A549 (cell line): ENCODE results near the gene PFKFB3. TPM values are rescaled to one million over a fixed set of nuclear protein-coding genes. Genes with fewer than 3 reads are reported as not detected.

Source experiments
- ATAC-seq, 2 experiments: fragments of 200-7000 bp in 1 of 2; fragments of >200 bp in 1 of 2; cut with Nextera tagmentation in 1 of 2; cut with Tn5 transposase in 1 of 2; 3 replicates each; pipeline versions ENCODE4 v1.8.0 to v1.9.1; 2018 to 2020; ENCODE audit warnings: mild to moderate bottlenecking in 1 of 2, moderate library complexity in 1 of 2
- CTCF ChIA-PET: fragments of 300-600 bp; sonication (Branson Sonifier 250); formaldehyde crosslinking; extraction: SDS; loops from one replicate; lab custom pipeline; 2021; ENCODE audit warnings: antibody characterized with exemption, inconsistent platforms; lab: Yijun Ruan, JAX
- POLR2A ChIA-PET: fragments of 350-600 bp; formaldehyde crosslinking; extraction: SDS; loops from one replicate; lab custom pipeline; 2021; ENCODE audit warnings: antibody characterized with exemption, inconsistent platforms; lab: Yijun Ruan, JAX
- DNase-seq, 2 experiments: peaks; one replicate each; pipeline versions ENCODE4 v3.0.0 to v3.0.0-alpha.2; 2011 to 2016; ENCODE audit warnings: low read depth in 1 of 2, low spot score in 1 of 2
- FAIRE-seq: peaks from 2 replicates; lab custom pipeline; 2011; peaks lifted over from hg19 to GRCh38; lab: Jason Lieb, UNC
- H3K27ac ChIP-seq, 2 experiments: fragments of >200 bp; sonication (Bioruptor Twin); formaldehyde crosslinking; 3 replicates each; pipeline ENCODE4 v1.5.1; 2016 to 2017
- H3K4me1 ChIP-seq: fragments of >200 bp; sonication (Bioruptor Twin); formaldehyde crosslinking; 3 replicates; pipeline ENCODE4 v1.6.1; 2016
- H3K4me2 ChIP-seq: fragments of >200 bp; sonication (Bioruptor Twin); formaldehyde crosslinking; 3 replicates; pipeline ENCODE4 v1.6.1; 2016
- H3K4me3 ChIP-seq: fragments of >200 bp; sonication (Bioruptor Twin); formaldehyde crosslinking; 3 replicates; pipeline ENCODE4 v1.5.1; 2016
- H3K9me3 ChIP-seq: fragments of >200 bp; sonication (Bioruptor Twin); formaldehyde crosslinking; 3 replicates; pipeline ENCODE4 v1.6.1; 2016
- BHLHE40 ChIP-seq: IDR thresholded peaks from 2 replicates; pipeline ENCODE4 v1.6.1; 2012; ENCODE audit warnings: low read depth, low read length, inconsistent platforms
- CBX8 ChIP-seq: fragments of 200-600 bp; sonication (generic); IDR thresholded peaks from 2 replicates; pipeline ENCODE4 v1.6.1; 2016
- CHD4 ChIP-seq: fragments of 200-600 bp; sonication (generic); IDR thresholded peaks from 2 replicates; pipeline ENCODE4 v1.6.1; 2016; ENCODE audit warnings: antibody characterized with exemption, mild to moderate bottlenecking, borderline replicate concordance
- CTCF ChIP-seq: fragments of >200 bp; sonication (Bioruptor Twin); formaldehyde crosslinking; IDR thresholded peaks from 3 replicates; pipeline ENCODE4 v1.5.1; 2016
- ELK1 ChIP-seq: fragments of 150-350 bp; IDR thresholded peaks from 2 replicates; pipeline ENCODE4 v1.6.1; 2014; ENCODE audit warnings: low read depth, mild to moderate bottlenecking, low read length
- ESRRA ChIP-seq: fragments of 150-350 bp; IDR thresholded peaks from 2 replicates; pipeline ENCODE4 v1.6.1; 2014; ENCODE audit warnings: mild to moderate bottlenecking, low read length, borderline replicate concordance
- FOSL2 ChIP-seq, 2 experiments: fragments of 450-650 bp in 1 of 2; fragments of >200 bp in 1 of 2; sonication (Bioruptor Twin) in 1 of 2; formaldehyde crosslinking; IDR thresholded peaks; 2 replicates each; pipeline versions ENCODE4 v1.5.0 to v1.6.1; 2016 to 2020; ENCODE audit warnings: mild to moderate bottlenecking in 1 of 2, moderate library complexity in 1 of 2
- GATA3 ChIP-seq: IDR thresholded peaks from 2 replicates; pipeline ENCODE4 v1.6.1; 2012; ENCODE audit warnings: borderline replicate concordance
- HES2 ChIP-seq: fragments of >200 bp; sonication (Bioruptor Twin); formaldehyde crosslinking; IDR thresholded peaks from 2 replicates; pipeline ENCODE4 v1.6.1; 2016
- HMGXB4 ChIP-seq: fragments of 250-450 bp; sonication (Bioruptor Pico); IDR thresholded peaks from 2 replicates; pipeline ENCODE4 v1.5.0; 2021; ENCODE audit warnings: mild to moderate bottlenecking, moderate library complexity, borderline replicate concordance
- HOXB5 ChIP-seq: fragments of 250-450 bp; sonication (Bioruptor Pico); IDR thresholded peaks from 2 replicates; pipeline ENCODE4 v1.5.0; 2020; ENCODE audit warnings: mild to moderate bottlenecking, moderate library complexity
- KDM5A ChIP-seq: fragments of 200-600 bp; sonication (generic); IDR thresholded peaks from 2 replicates; pipeline ENCODE4 v1.6.1; 2016; ENCODE audit warnings: antibody characterized with exemption, mild to moderate bottlenecking
- MAFK ChIP-seq: fragments of 450-650 bp; IDR thresholded peaks from 2 replicates; pipeline ENCODE4 v1.6.1; 2014; ENCODE audit not compliant: partially characterized antibody
- MAZ ChIP-seq: fragments of 150-350 bp; IDR thresholded peaks from 2 replicates; pipeline ENCODE4 v1.6.1; 2014; ENCODE audit warnings: antibody characterized with exemption, low read depth, low read length, borderline replicate concordance
- NFE2L2 ChIP-seq: fragments of 150-350 bp; conservative IDR thresholded peaks from 2 replicates; pipeline ENCODE4 v1.6.1; 2014; ENCODE audit warnings: low read length
- SREBF2 ChIP-seq: fragments of 450-650 bp; IDR thresholded peaks from 2 replicates; pipeline ENCODE4 v1.6.1; 2014; ENCODE audit warnings: mild to moderate bottlenecking, moderate library complexity
- TFCP2L1 ChIP-seq: fragments of 250-450 bp; sonication (Bioruptor Pico); IDR thresholded peaks from 2 replicates; pipeline ENCODE4 v1.5.0; 2021; ENCODE audit warnings: mild to moderate bottlenecking
- TP53 ChIP-seq: fragments of 250-450 bp; sonication (Bioruptor Pico); IDR thresholded peaks from 2 replicates; pipeline ENCODE4 v1.5.0; 2021; ENCODE audit warnings: mild to moderate bottlenecking, moderate library complexity
- ZFP36 ChIP-seq: fragments of 450-650 bp; IDR thresholded peaks from 2 replicates; pipeline ENCODE4 v1.6.1; 2014; ENCODE audit warnings: borderline replicate concordance; ENCODE audit not compliant: partially characterized antibody
- ZNF302 ChIP-seq: fragments of 250-450 bp; sonication (Bioruptor Pico); IDR thresholded peaks from 2 replicates; pipeline ENCODE4 v1.9.0; 2021; ENCODE audit warnings: inconsistent platforms, mild to moderate bottlenecking, moderate library complexity
- ZSCAN20 ChIP-seq: fragments of 250-450 bp; sonication (Bioruptor Pico); IDR thresholded peaks from 2 replicates; pipeline ENCODE4 v1.8.0; 2022; ENCODE audit warnings: mild to moderate bottlenecking, moderate library complexity
- WGBS: methylation state at CpG from one replicate; pipeline ENCODE4 v1.1.6; 2017; ENCODE audit errors: missing lambda C conversion rate; 5-methylcytosine and 5-hydroxymethylcytosine counted together
- polyA plus RNA-seq, 4 experiments: library from polyadenylated mRNA; depleted of rRNA in 3 of 4; stranded (reverse); fragments of >200 nt; fragmentation: RNase III in 1 of 4; extraction: RNeasy Plus Mini Kit Qiagen cat#74134 plus additional on column Dnase treatment in 1 of 4; gene quantifications; 2 replicates in 3 of 4; 3 replicates in 1 of 4; pipeline ENCODE4 v1.2.3, GENCODE V29; 2011 to 2017

The PFKFB3 gene
- polyA plus RNA-seq, 2 of the 4 experiments (the other 2 are of a cell fraction): 139 to 232 TPM

GRCh38 chr10:6217611-6218010 lies 14.9 kb downstream of the PFKFB3 start:
- FAIRE-seq (no peak), ATAC-seq (no peak; a peak in 1 of 6 replicates), DNase-seq (no peak)
- no peaks in the 10 kb centered on the region for H3K9me3 ChIP-seq
- H3K4me1 ChIP-seq: peaks cover 100% of the 10 kb centered on the region
- peak overlapping the region; percentile 50 to 83; a peak in 4 of 6 replicates for H3K27ac ChIP-seq
- 56% methylated on average over 3 of the region's 3 CpGs for WGBS
- no peak overlapping the region for H3K4me3 ChIP-seq
- TF ChIP-seq ESRRA: no peak
- no peak for TF ChIP-seq SREBF2
- TF ChIP-seq NFE2L2: no peak
- TF ChIP-seq CBX8: no peak
- no peak for TF ChIP-seq CTCF
- POLR2A ChIA-PET: interaction anchor here (0.5 to 1.3 kb wide), 2 partner anchors 10 to 185 kb away, joined by 3 to 5 read pairs; no protein-coding TSS in a partner anchor
- CTCF ChIA-PET: interaction anchor here (0.6 to 12.6 kb wide), 9 partner anchors 10 to 188 kb away, joined by 3 to 123 read pairs (median 5); partner anchors contain the start of gene PFKFB3
- H3K4me2 ChIP-seq: peak overlapping the region; percentile 74; the same call in 2 of the 3 replicates

- peak in 1 of 2 experiments; percentile 1; a peak in 2 of 6 replicates for ATAC-seq
- TF ChIP-seq GATA3 (peak; percentile 21; the same call in 1 of the 2 replicates), SREBF2 (no peak)
- TF ChIP-seq, all 56 proteins: peak for 1
- Histone ChIP-seq H3K9me3 (no peaks in the 10 kb centered on the region), H3K4me3 (no peak overlapping the region), H3K27ac (peak overlapping the region; percentile 61 to 82), H3K4me2 (peak overlapping the region; percentile 74), H3K4me1 (peaks cover 100% of the 10 kb centered on the region)
- FAIRE-seq (no peak), DNase-seq (no peak)
- CTCF ChIA-PET: interaction anchor here (1.1 to 12.6 kb wide), 11 partner anchors 9 to 187 kb away, joined by 3 to 123 read pairs (median 5); partner anchors contain the start of gene PFKFB3
- POLR2A ChIA-PET: interaction anchor here (0.5 to 1.9 kb wide), 2 partner anchors 16 to 55 kb away, joined by 3 to 11 read pairs; partner anchors contain the start of gene PFKFB3
- WGBS: 58% methylated on average over 23 of the region's 24 CpGs
Measured at GRCh38 chr10:6218692-6219493, 16.2 kb downstream of the PFKFB3 start.

GRCh38 chr10:6219494-6219836 lies 16.7 kb downstream of the PFKFB3 start:
- CTCF ChIA-PET: interaction anchor here (1.0 to 10.5 kb wide), 8 partner anchors 12 to 187 kb away, joined by 3 to 66 read pairs (median 6); partner anchors contain the start of gene PFKFB3
- POLR2A ChIA-PET: interaction anchor here (0.5 to 1.9 kb wide), 2 partner anchors 17 to 56 kb away, joined by 3 to 11 read pairs; partner anchors contain the start of gene PFKFB3
- no peak for FAIRE-seq

More at GRCh38 chr10:6219494-6219836, 16.7 kb downstream of the PFKFB3 start:
- Histone ChIP-seq H3K4me3 (no peak overlapping the region), H3K27ac (peak overlapping the region; percentile 61 to 82), H3K4me2 (peak overlapping the region; percentile 74), H3K9me3 (no peaks in the 10 kb centered on the region), H3K4me1 (peaks cover 100% of the 10 kb centered on the region)
- ATAC-seq (no peak), DNase-seq (no peak)
- TF ChIP-seq ZNF302 (no peak), MAFK (no peak), TP53 (CRISPR knock-in tag) (no peak), ZSCAN20 (CRISPR knock-in tag) (no peak), ZFP36 (no peak), TFCP2L1 (CRISPR knock-in tag) (no peak), ELK1 (no peak), CBX8 (no peak), KDM5A (no peak), HMGXB4 (CRISPR knock-in tag) (no peak; the same call in 1 of the 2 replicates), MAZ (no peak), HOXB5 (no peak), FOSL2 (IDR thresholded peaks at IDR 0.05) (no peak), FOSL2 (CRISPR knock-in tag; IDR thresholded peaks at IDR 0.05) (no peak), BHLHE40 (no peak), CHD4 (no peak), HES2 (no peak)
- 78% methylated on average over 10 of the region's 10 CpGs for WGBS
